HCT116 (cell line): ENCODE data around the gene COL23A1. TPM values are rescaled to one million over a fixed set of nuclear protein-coding genes. Genes with fewer than 3 reads are reported as not detected.

Source experiments
- ATAC-seq: fragments of 200-7000 bp; cut with Tn5 transposase; 2 replicates; pipeline ENCODE4 v1.9.1; 2020; ENCODE audit warnings: mild to moderate bottlenecking, moderate library complexity
- BruUV-seq: library from RNA; stranded (reverse); fragments of 400-500 nt; replicated peaks from 2 replicates; lab custom pipeline; 2021; lab: Mats Ljungman, UMichigan
- CTCF ChIA-PET: fragments of 300-600 bp; sonication (Branson Sonifier 250); formaldehyde crosslinking; loops from one replicate; lab custom pipeline; 2021; ENCODE audit warnings: antibody characterized with exemption; lab: Charles Lee
- POLR2A ChIA-PET: fragments of 300-600, 350-600 bp; sonication (Branson Sonifier 250); formaldehyde crosslinking; loops from one replicate; lab custom pipeline; 2021; ENCODE audit warnings: antibody characterized with exemption; lab: Charles Lee
- RAD21 ChIA-PET, 2 experiments: fragments of 300-600 bp; sonication (Branson Sonifier 250); formaldehyde crosslinking; loops; one replicate each; lab custom pipeline; 2023; ENCODE audit warnings: low total read pairs in 2 of 2; ENCODE audit not compliant: uncharacterized antibody in 2 of 2, unreplicated experiment in 2 of 2, low non-redundant PET in 1 of 2; lab: Charles Lee
- DNase-seq: peaks from one replicate; pipeline ENCODE4 v3.0.0-alpha.2; 2010; ENCODE audit warnings: low read depth, low spot score
- H2AFZ ChIP-seq: fragments of 200-600 bp; shearing (Covaris generic), sonication (generic); 2 replicates; pipeline ENCODE4 v1.6.1; 2017; ENCODE audit warnings: low read depth, mixed run types, mixed read lengths, antibody characterized with exemption, low read length; ENCODE audit not compliant: poor library complexity, severe bottlenecking
- H3K27ac ChIP-seq: 2 replicates; pipeline ENCODE4 v1.5.1; 2012; ENCODE audit warnings: low read depth, low read length
- H3K27me3 ChIP-seq: fragments of 200-600 bp; sonication (generic); 2 replicates; pipeline ENCODE4 v1.6.1; 2016; ENCODE audit warnings: mixed run types, low read length, mixed read lengths; ENCODE audit not compliant: insufficient read depth
- H3K36me3 ChIP-seq, 2 experiments: fragments of 200-500 bp in 1 of 2; fragments of 200-600 bp in 1 of 2; sonication (Bioruptor generic) in 1 of 2; sonication (generic) in 1 of 2; 2 replicates each; pipeline versions ENCODE4 v1.5.1 to v1.6.1; 2014 to 2016; ENCODE audit warnings: low read length in 2 of 2, inconsistent platforms in 1 of 2, mixed read lengths in 1 of 2, mixed run types in 1 of 2; ENCODE audit not compliant: insufficient read depth in 2 of 2, control insufficient read depth in 1 of 2
- H3K4me1 ChIP-seq, 2 experiments: fragments of 200-600 bp in 1 of 2; sonication (generic) in 1 of 2; 2 replicates each; pipeline versions ENCODE4 v1.5.1 to v1.6.1; 2012 to 2017; ENCODE audit warnings: low read length in 2 of 2, inconsistent platforms in 1 of 2, mild to moderate bottlenecking in 1 of 2, mixed read lengths in 1 of 2, mixed run types in 1 of 2, moderate library complexity in 1 of 2; ENCODE audit not compliant: insufficient read depth in 2 of 2, control insufficient read depth in 1 of 2
- H3K4me2 ChIP-seq: fragments of 200-600 bp; sonication (generic); 2 replicates; pipeline ENCODE4 v1.6.1; 2017; ENCODE audit warnings: mixed run types, low read length, mixed read lengths
- H3K4me3 ChIP-seq, 2 experiments: fragments of 200-600 bp in 1 of 2; sonication (generic) in 1 of 2; replicated peaks in 1 of 2; 2 replicates each; pipeline ENCODE4 v1.5.1; 2011 to 2016; ENCODE audit warnings: low read length in 2 of 2, control low read depth in 1 of 2, low read depth in 1 of 2, mild to moderate bottlenecking in 1 of 2, mixed read lengths in 1 of 2, mixed run types in 1 of 2
- H3K79me2 ChIP-seq: fragments of 200-600 bp; sonication (generic); 2 replicates; pipeline ENCODE4 v1.6.1; 2017; ENCODE audit warnings: mild to moderate bottlenecking, mixed run types, low read length, moderate library complexity, mixed read lengths; ENCODE audit not compliant: insufficient read depth
- H3K9ac ChIP-seq: fragments of 200-600 bp; sonication (generic); 2 replicates; pipeline ENCODE4 v1.6.1; 2016; ENCODE audit warnings: low read length, mixed read lengths
- H3K9me2 ChIP-seq: fragments of 200-600 bp; sonication (generic), shearing (Covaris generic); 2 replicates; pipeline ENCODE4 v1.6.1; 2017; ENCODE audit warnings: mixed run types, mild to moderate bottlenecking, moderate library complexity; ENCODE audit not compliant: insufficient read depth
- H3K9me3 ChIP-seq, 2 experiments: fragments of 200-500 bp in 1 of 2; fragments of 200-600 bp in 1 of 2; sonication (Bioruptor generic) in 1 of 2; sonication (generic) in 1 of 2; 2 replicates each; pipeline ENCODE4 v1.6.1; 2014 to 2017; ENCODE audit warnings: low read length in 2 of 2, mixed read lengths in 2 of 2, inconsistent platforms in 1 of 2, low read depth in 1 of 2, mild to moderate bottlenecking in 1 of 2, mixed run types in 1 of 2, moderate library complexity in 1 of 2; ENCODE audit not compliant: control insufficient read depth in 1 of 2, insufficient read depth in 1 of 2
- H4K20me1 ChIP-seq: fragments of 200-600 bp; sonication (generic), shearing (Covaris generic); 2 replicates; pipeline ENCODE4 v1.6.1; 2017; ENCODE audit warnings: mixed run types, mild to moderate bottlenecking, moderate library complexity; ENCODE audit not compliant: insufficient read depth
- CEBPB ChIP-seq: IDR thresholded peaks from 2 replicates; pipeline ENCODE4 v1.6.1; 2012; ENCODE audit warnings: low read depth
- EGR1 ChIP-seq: IDR thresholded peaks from 2 replicates; pipeline ENCODE4 v1.6.1; 2012; ENCODE audit warnings: low read depth
- EZH2 ChIP-seq: fragments of 200-600 bp; sonication (generic); IDR thresholded peaks from 2 replicates; pipeline ENCODE4 v1.6.1; 2017; ENCODE audit warnings: antibody characterized with exemption, mixed run types
- EZH2phosphoT487 ChIP-seq: fragments of 200-600 bp; IDR thresholded peaks from 2 replicates; pipeline ENCODE4 v1.6.1; 2018; ENCODE audit warnings: antibody characterized with exemption, borderline replicate concordance
- JUND ChIP-seq: IDR thresholded peaks from 2 replicates; pipeline ENCODE4 v1.6.1; 2012
- POLR2AphosphoS5 ChIP-seq: IDR thresholded peaks from 2 replicates; pipeline ENCODE4 v1.6.1; 2011; ENCODE audit warnings: mild to moderate bottlenecking, low read depth, low read length, moderate library complexity
- SRF ChIP-seq: IDR thresholded peaks from 2 replicates; pipeline ENCODE4 v1.6.1; 2012; ENCODE audit warnings: low read depth
- YY1 ChIP-seq: IDR thresholded peaks from 2 replicates; pipeline ENCODE4 v1.6.1; 2011; ENCODE audit warnings: low read length, low read depth, moderate library complexity, mild to moderate bottlenecking; ENCODE audit not compliant: insufficient replicate concordance; ENCODE audit errors: extremely low read depth
- intact Hi-C: fragments of 100-400 bp; cut with micrococcal nuclease; formaldehyde crosslinking; loops from 2 replicates; pipeline ENCODE4 v1.10.0; 2022
- total RNA-seq: library from RNA; stranded (reverse); gene quantifications from one replicate; pipeline ENCODE4 v1.2.1, GENCODE V29; 2021; ENCODE audit not compliant: unreplicated experiment
- TF ChIP-seq, protein P1 (sequence below): IDR thresholded peaks from 2 replicates; pipeline ENCODE4 v1.6.1; 2012; ENCODE audit warnings: low read depth

The COL23A1 gene
- total RNA-seq, 1 experiment from 2014 or later: not detected

DNA sequence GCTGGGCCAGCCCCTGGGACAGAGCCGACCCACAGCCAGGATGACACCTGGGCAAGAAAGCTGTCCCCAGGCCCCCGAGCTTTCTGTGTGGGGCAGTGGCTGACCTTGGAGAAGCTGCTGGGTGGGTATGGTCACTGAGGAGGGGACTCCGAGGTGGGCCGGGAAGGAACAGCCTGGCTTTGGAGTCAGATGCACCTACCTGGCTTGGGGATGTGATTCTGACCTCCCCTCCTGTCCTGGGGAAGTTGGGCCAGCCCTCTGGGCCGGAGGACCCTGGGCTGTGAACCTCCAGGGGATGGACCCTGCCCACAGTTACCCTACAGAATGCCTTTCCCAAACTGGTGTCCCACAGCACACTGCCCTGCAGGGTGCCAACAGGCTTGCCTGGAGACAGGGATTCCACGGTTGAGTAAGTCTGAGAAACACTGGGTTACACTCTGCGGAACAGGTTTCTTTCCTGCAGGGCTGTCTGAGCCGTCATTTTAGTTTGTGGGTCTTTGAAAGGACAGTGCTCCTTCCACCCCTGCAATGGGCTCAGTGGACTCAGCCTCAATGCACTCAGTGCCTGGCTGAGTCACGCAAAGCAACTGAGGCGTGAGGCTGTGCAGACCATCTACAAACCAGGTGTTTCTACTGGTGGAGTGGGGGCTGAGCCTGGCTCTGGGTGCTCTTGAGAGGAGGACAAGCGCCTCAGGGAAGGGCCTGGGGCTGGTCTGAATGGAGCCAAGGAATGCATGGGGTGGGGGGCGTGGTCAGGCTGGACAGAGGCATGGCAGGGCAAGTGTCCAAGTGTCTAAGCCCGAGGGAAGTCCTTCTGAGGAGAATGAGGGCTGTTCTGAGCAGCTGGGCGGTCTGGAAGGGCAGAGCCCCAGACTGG lies 316.3 kb downstream of the COL23A1 start:
- BruUV-seq: no TSS peak
- Histone ChIP-seq H3K4me1 (no peaks in the 10 kb centered on the region), H3K9me2 (no peaks in the 10 kb centered on the region), H3K79me2 (no peaks in the 10 kb centered on the region), H3K4me3 (no peak overlapping the region), H4K20me1 (no peaks in the 10 kb centered on the region), H3K9me3 (peaks cover 8% of the 10 kb centered on the region in 2 experiments; a peak in 2 of 4 replicates), H3K36me3 (no peaks in the 10 kb centered on the region), H3K27ac (no peak overlapping the region), H3K27me3 (no peaks in the 10 kb centered on the region), H3K4me2 (no peak overlapping the region), H2AFZ (no peak overlapping the region), H3K9ac (no peak overlapping the region)
- ChIA-PET CTCF (no interaction called here), POLR2A (no interaction called here), RAD21 (no interaction called here)
- intact Hi-C loops: no loop called here
- TF ChIP-seq CEBPB (no peak), EGR1 (no peak), EZH2 (no peak), YY1 (no peak), POLR2AphosphoS5 (no peak), JUND (no peak), SRF (no peak), EZH2phosphoT487 (no peak)
- TF ChIP-seq, protein P1, sequence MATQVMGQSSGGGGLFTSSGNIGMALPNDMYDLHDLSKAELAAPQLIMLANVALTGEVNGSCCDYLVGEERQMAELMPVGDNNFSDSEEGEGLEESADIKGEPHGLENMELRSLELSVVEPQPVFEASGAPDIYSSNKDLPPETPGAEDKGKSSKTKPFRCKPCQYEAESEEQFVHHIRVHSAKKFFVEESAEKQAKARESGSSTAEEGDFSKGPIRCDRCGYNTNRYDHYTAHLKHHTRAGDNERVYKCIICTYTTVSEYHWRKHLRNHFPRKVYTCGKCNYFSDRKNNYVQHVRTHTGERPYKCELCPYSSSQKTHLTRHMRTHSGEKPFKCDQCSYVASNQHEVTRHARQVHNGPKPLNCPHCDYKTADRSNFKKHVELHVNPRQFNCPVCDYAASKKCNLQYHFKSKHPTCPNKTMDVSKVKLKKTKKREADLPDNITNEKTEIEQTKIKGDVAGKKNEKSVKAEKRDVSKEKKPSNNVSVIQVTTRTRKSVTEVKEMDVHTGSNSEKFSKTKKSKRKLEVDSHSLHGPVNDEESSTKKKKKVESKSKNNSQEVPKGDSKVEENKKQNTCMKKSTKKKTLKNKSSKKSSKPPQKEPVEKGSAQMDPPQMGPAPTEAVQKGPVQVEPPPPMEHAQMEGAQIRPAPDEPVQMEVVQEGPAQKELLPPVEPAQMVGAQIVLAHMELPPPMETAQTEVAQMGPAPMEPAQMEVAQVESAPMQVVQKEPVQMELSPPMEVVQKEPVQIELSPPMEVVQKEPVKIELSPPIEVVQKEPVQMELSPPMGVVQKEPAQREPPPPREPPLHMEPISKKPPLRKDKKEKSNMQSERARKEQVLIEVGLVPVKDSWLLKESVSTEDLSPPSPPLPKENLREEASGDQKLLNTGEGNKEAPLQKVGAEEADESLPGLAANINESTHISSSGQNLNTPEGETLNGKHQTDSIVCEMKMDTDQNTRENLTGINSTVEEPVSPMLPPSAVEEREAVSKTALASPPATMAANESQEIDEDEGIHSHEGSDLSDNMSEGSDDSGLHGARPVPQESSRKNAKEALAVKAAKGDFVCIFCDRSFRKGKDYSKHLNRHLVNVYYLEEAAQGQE: no peak
- ATAC-seq (no peak), DNase-seq (no peak)
